Left ventricle myocardium inferior (tissue), 1 donor: Measurements from ENCODE around the gene NADK2. TPM values are rescaled to one million over a fixed set of nuclear protein-coding genes. Genes with fewer than 3 reads are reported as not detected.

Experiments
- DNase-seq: peaks from one replicate; pipeline ENCODE4 v3.0.0-alpha.2; 2020
- H3K27ac ChIP-seq: fragments of 200-600 bp; replicated peaks from 2 replicates; pipeline ENCODE4 v1.8.0; 2021
- H3K27me3 ChIP-seq: fragments of 200-600 bp; 2 replicates; pipeline ENCODE4 v1.8.0; 2021; ENCODE audit warnings: low read depth
- H3K36me3 ChIP-seq: fragments of 200-600 bp; 2 replicates; pipeline ENCODE4 v1.8.0; 2021
- H3K4me1 ChIP-seq: fragments of 200-600 bp; 2 replicates; pipeline ENCODE4 v1.8.0; 2021
- H3K4me3 ChIP-seq: fragments of 200-600 bp; 2 replicates; pipeline ENCODE4 v1.8.0; 2021; ENCODE audit warnings: mild to moderate bottlenecking, moderate library complexity
- H3K9me3 ChIP-seq: fragments of 200-600 bp; replicated peaks from 2 replicates; pipeline ENCODE4 v1.8.0; 2021
- CTCF ChIP-seq: fragments of 200-600 bp; IDR thresholded peaks from 2 replicates; pipeline ENCODE4 v1.8.0; 2021; ENCODE audit warnings: antibody characterized with exemption, mild to moderate bottlenecking, borderline replicate concordance
- intact Hi-C: fragments of 100-400 bp; cut with micrococcal nuclease; formaldehyde crosslinking; loops from one replicate; pipeline ENCODE4 v1.11.0; 2022
- total RNA-seq: library from RNA; stranded (reverse); fragmentation: NEBNext Ultra II Directional; extraction: Animal tissue kit (Norgen Biotek cat#: 25700); gene quantifications from one replicate; pipeline ENCODE4 v1.2.1, GENCODE V29; 2021
- donor health status: DM: no; HTN: yes; CAD: no; lungs with severe emphysema.

Gene NADK2
- total RNA-seq, 1 donor from 2014 or later, result 35.4 TPM

GRCh38 chr5:36243653-36244052, 1.9 kb upstream of the NADK2 start:
- H3K4me3 ChIP-seq, result no peak overlapping the region
- no peak for TF ChIP-seq CTCF
- no peak overlapping the region for H3K27ac ChIP-seq
- DNase-seq, result no peak
- H3K4me1 ChIP-seq, result peaks cover 37% of the 10 kb centered on the region
- H3K9me3 ChIP-seq, result no peaks in the 10 kb centered on the region
- no peaks in the 10 kb centered on the region for H3K27me3 ChIP-seq
- H3K36me3 ChIP-seq, result no peaks in the 10 kb centered on the region
- intact Hi-C loops, result no loop called here

- peak overlapping the region; percentile 95 for H3K4me3 ChIP-seq
- no peak for TF ChIP-seq CTCF
- intact Hi-C loops, result no loop called here
- H3K36me3 ChIP-seq, result no peaks in the 10 kb centered on the region
- DNase-seq, result no peak
- H3K27ac ChIP-seq, result peak overlapping the region; percentile 98
- no peaks in the 10 kb centered on the region for H3K27me3 ChIP-seq
- H3K9me3 ChIP-seq, result no peaks in the 10 kb centered on the region
- H3K4me1 ChIP-seq, result peaks cover 45% of the 10 kb centered on the region
These were observed 1.1 kb upstream of the NADK2 start for GRCh38 chr5:36242534-36243485.

DNA sequence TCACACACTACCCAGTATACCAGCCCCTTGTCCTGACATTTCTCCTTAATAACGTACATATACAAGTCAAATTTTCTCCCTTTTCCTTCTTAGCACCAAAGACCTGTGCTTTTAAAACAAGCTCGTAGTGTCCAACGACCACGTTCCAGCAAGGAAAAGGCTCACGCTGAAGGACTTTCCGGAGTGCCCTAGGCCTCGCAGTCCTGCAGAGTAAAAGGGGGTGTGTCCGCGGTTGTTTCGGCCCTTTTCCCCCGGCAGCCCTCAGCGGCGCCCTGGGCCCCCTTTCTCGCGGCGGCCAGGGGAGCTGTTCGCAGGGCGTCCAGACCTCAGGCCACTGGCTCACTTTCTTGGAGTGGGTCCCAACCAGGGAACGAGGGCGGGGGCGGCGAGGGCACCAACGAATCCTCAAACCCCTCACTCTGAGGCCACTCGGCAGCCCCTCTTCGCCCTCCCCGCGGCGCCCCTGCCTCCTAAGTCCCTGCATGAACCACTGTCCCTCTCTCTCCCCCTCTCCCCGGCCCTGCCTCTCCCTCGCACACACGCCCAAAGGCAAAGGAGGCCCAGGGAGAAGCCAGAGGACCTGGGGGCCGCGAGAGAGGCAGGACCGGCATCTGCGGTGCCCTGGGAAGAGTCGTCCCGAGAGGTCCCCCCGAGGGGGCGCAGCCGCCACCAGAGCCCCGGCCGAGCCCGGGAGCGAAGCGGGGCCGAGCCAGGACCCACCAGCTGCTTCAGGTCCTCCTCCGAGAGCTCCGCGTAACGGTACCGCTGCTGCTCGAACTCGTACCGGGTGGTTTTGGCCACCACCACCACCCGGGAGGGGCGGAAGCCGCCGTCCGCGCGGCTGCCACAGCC, 720 bp downstream of the NADK2 start:
- no peaks in the 10 kb centered on the region for H3K27me3 ChIP-seq
- H3K36me3 ChIP-seq, result no peaks in the 10 kb centered on the region
- intact Hi-C loops, result no loop called here
- no peaks in the 10 kb centered on the region for H3K9me3 ChIP-seq
- peak; percentile 66 for DNase-seq
- TF ChIP-seq CTCF, result no peak
- H3K27ac ChIP-seq, result peak overlapping the region; percentile 98
- peaks cover 56% of the 10 kb centered on the region for H3K4me1 ChIP-seq
- H3K4me3 ChIP-seq, result peak overlapping the region; percentile 95

GRCh38 chr5:36239370-36240293, 2.1 kb downstream of the NADK2 start:
- no peaks in the 10 kb centered on the region for H3K27me3 ChIP-seq
- peak overlapping the region; percentile 98 for H3K27ac ChIP-seq
- TF ChIP-seq CTCF, result no peak
- no peak for DNase-seq
- no peaks in the 10 kb centered on the region for H3K36me3 ChIP-seq
- intact Hi-C loops, result no loop called here
- H3K4me1 ChIP-seq, result peaks cover 62% of the 10 kb centered on the region
- H3K9me3 ChIP-seq, result no peaks in the 10 kb centered on the region
- H3K4me3 ChIP-seq, result peak overlapping the region; percentile 95
